ENCODE measurements around the gene DOCK9.
"Not testable (repeated sequence)": the region's sequence is repeated elsewhere in the genome, so short reads cannot be mapped to it uniquely, and the experiment has no call there.

The DOCK9 gene

DNA sequence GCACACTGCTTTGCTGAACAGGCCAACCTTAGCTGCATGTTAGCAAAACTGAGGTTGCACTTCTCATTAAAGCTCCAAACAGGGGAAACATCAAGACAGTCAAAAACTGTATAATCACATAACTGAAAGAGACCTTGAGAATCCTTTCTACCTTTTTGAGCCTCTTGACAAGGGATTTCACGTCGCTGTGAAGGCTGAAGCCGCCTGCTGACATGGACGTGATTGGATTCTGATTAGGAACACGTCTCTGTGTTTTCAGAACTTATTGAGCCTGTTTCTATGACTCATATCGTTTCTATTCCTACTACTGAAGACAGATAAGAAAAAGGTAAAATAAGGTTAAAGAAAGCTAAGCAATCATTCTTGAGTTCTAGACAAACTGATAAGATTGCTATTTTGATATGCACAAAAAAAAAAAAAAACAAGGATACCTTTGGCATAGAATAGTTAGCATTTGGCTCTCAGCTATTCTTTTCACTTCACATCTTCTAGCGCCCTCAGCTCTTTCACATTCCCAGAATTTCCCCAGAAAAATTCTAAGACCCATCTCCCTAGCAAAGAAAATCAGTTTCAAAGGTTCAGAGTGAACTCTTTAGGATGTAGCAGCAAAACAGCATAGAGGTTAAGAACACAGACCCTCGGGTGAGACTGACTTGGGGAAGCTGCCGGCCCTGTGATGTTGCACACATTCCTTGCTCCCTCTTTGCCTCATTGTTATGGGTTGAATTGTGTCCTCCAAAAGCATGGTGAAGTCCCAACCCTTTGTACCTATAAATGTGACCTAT lies 81.6 kb downstream of the DOCK9 start:
- Histone ChIP-seq H3K4me2 (ENCODE audit: low read length) (no peak overlapping the region), H3K4me1 (ENCODE audit: insufficient read depth, low read length, severe bottlenecking) (no peaks in the 10 kb centered on the region), H3K27ac (ENCODE audit: low read depth, low read length, poor library complexity, severe bottlenecking) (no peak overlapping the region), H3K36me3 (ENCODE audit: insufficient read depth, low read length) (no peaks in the 10 kb centered on the region), H3F3A (ENCODE audit: insufficient read depth, low read length) (no peaks in the 10 kb centered on the region), H3K9me2 (ENCODE audit: low read depth, low read length) (no peaks in the 10 kb centered on the region), H3K27me3 (ENCODE audit: insufficient read depth, low read length) (no peaks in the 10 kb centered on the region), H3K9me3 (ENCODE audit: low read length) (no peaks in the 10 kb centered on the region), H3K4me3 (ENCODE audit: low read depth, low read length, poor library complexity, severe bottlenecking) (no peak overlapping the region), H3K9ac (ENCODE audit: low read length) (no peak overlapping the region), H2AFZ (ENCODE audit: low read length) (no peak overlapping the region), H4K20me1 (ENCODE audit: insufficient read depth, low read length) (no peaks in the 10 kb centered on the region), H3K79me2 (ENCODE audit: insufficient read depth, low read length) (no peaks in the 10 kb centered on the region)
- no peak for TF ChIP-seq EZH2 (IDR thresholded peaks at IDR 0.05; ENCODE audit: borderline replicate concordance, low read length)
- TF ChIP-seq, protein P1, sequence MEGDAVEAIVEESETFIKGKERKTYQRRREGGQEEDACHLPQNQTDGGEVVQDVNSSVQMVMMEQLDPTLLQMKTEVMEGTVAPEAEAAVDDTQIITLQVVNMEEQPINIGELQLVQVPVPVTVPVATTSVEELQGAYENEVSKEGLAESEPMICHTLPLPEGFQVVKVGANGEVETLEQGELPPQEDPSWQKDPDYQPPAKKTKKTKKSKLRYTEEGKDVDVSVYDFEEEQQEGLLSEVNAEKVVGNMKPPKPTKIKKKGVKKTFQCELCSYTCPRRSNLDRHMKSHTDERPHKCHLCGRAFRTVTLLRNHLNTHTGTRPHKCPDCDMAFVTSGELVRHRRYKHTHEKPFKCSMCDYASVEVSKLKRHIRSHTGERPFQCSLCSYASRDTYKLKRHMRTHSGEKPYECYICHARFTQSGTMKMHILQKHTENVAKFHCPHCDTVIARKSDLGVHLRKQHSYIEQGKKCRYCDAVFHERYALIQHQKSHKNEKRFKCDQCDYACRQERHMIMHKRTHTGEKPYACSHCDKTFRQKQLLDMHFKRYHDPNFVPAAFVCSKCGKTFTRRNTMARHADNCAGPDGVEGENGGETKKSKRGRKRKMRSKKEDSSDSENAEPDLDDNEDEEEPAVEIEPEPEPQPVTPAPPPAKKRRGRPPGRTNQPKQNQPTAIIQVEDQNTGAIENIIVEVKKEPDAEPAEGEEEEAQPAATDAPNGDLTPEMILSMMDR (IDR thresholded peaks at IDR 0.05; ENCODE audit: low read length) = no peak

DNA sequence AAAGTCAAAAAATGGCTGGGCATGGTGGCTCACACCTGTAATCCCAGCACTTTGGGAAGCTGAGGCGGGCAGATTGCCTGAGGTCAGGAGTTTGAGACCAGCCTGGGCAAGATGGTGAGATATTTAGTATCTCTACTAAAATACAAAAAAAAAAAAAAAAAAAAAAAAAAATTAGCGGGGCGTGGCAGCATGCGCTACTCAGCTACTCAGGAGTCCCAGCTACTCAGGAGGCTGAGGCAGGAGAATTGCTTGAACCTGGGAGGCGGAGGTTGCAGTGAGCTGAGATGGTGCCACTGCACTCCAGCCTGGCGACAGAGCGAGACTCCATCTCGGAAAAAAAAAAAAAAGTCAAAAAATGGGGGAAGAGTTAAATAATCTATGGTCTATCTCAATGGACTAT lies 83.0 kb downstream of the DOCK9 start:
- not testable (repeated sequence) for H3K79me2 ChIP-seq (ENCODE audit: insufficient read depth, low read length); H3K27ac ChIP-seq (ENCODE audit: low read depth, low read length, poor library complexity, severe bottlenecking); H3K9ac ChIP-seq (ENCODE audit: low read length); H3K9me2 ChIP-seq (ENCODE audit: low read depth, low read length); H3F3A ChIP-seq (ENCODE audit: insufficient read depth, low read length); H3K36me3 ChIP-seq (ENCODE audit: insufficient read depth, low read length); H3K27me3 ChIP-seq (ENCODE audit: insufficient read depth, low read length); H3K4me1 ChIP-seq (ENCODE audit: insufficient read depth, low read length, severe bottlenecking); H4K20me1 ChIP-seq (ENCODE audit: insufficient read depth, low read length); H3K4me3 ChIP-seq (ENCODE audit: low read depth, low read length, poor library complexity, severe bottlenecking); H2AFZ ChIP-seq (ENCODE audit: low read length); H3K4me2 ChIP-seq (ENCODE audit: low read length); H3K9me3 ChIP-seq (ENCODE audit: low read length)

DNA sequence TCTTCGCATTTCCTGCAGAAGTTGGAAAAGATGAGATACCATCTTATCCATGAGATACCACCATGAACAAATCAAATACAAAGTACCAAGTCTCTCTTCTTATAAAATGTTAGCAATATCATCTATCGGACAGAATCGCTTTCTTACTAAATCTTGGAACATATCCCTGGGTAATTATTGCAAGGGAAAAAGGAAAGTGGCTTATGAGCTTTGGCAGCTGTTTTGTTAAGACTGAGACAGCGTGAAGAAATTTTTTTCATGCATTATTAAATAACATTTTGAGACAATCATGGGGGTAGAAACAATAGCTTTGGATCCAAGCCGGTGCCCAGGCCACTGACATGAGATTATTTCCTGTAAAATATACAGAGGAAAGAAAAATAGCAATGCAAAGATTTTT lies 84.5 kb downstream of the DOCK9 start:
- Histone ChIP-seq H3K9ac (ENCODE audit: low read length) (no peak overlapping the region), H3K9me3 (ENCODE audit: low read length) (no peaks in the 10 kb centered on the region), H3F3A (ENCODE audit: insufficient read depth, low read length) (no peaks in the 10 kb centered on the region), H3K4me2 (ENCODE audit: low read length) (no peak overlapping the region), H4K20me1 (ENCODE audit: insufficient read depth, low read length) (no peaks in the 10 kb centered on the region), H3K36me3 (ENCODE audit: insufficient read depth, low read length) (no peaks in the 10 kb centered on the region), H3K9me2 (ENCODE audit: low read depth, low read length) (no peaks in the 10 kb centered on the region), H3K79me2 (ENCODE audit: insufficient read depth, low read length) (no peaks in the 10 kb centered on the region), H3K4me1 (ENCODE audit: insufficient read depth, low read length, severe bottlenecking) (no peaks in the 10 kb centered on the region), H3K27ac (ENCODE audit: low read depth, low read length, poor library complexity, severe bottlenecking) (no peak overlapping the region), H3K4me3 (ENCODE audit: low read depth, low read length, poor library complexity, severe bottlenecking) (no peak overlapping the region), H2AFZ (ENCODE audit: low read length) (no peak overlapping the region), H3K27me3 (ENCODE audit: insufficient read depth, low read length) (no peaks in the 10 kb centered on the region)
- TF ChIP-seq, protein P1 (IDR thresholded peaks at IDR 0.05; ENCODE audit: low read length) = no peak
- no peak for TF ChIP-seq EZH2 (IDR thresholded peaks at IDR 0.05; ENCODE audit: borderline replicate concordance, low read length)

DNA sequence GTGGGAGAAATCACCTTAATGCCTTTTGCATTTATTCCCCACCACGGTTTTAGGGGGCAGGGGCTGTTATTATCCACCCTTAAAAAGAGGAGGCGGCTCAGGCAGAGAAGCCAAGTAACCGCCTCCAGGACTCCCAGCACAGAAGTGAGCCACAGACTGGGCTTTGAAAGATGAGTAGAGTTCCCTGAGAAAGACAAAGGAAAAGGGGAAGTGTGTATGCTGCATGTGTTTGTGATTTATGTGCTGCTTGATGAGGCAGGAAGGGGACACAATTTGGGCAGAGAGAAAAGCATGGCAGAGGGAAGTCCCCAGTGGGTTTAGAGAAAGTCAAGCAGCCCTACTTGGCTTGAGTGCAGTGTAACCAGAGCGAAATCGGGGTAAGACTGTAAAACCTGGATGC lies 85.0 kb downstream of the DOCK9 start:
- Histone ChIP-seq H3K9me3 (ENCODE audit: low read length) (no peaks in the 10 kb centered on the region), H3K4me3 (ENCODE audit: low read depth, low read length, poor library complexity, severe bottlenecking) (no peak overlapping the region), H3F3A (ENCODE audit: insufficient read depth, low read length) (no peaks in the 10 kb centered on the region), H2AFZ (ENCODE audit: low read length) (no peak overlapping the region), H3K36me3 (ENCODE audit: insufficient read depth, low read length) (no peaks in the 10 kb centered on the region), H4K20me1 (ENCODE audit: insufficient read depth, low read length) (no peaks in the 10 kb centered on the region), H3K27me3 (ENCODE audit: insufficient read depth, low read length) (no peaks in the 10 kb centered on the region), H3K9ac (ENCODE audit: low read length) (no peak overlapping the region), H3K79me2 (ENCODE audit: insufficient read depth, low read length) (no peaks in the 10 kb centered on the region), H3K9me2 (ENCODE audit: low read depth, low read length) (no peaks in the 10 kb centered on the region), H3K27ac (ENCODE audit: low read depth, low read length, poor library complexity, severe bottlenecking) (no peak overlapping the region), H3K4me2 (ENCODE audit: low read length) (no peak overlapping the region), H3K4me1 (ENCODE audit: insufficient read depth, low read length, severe bottlenecking) (no peaks in the 10 kb centered on the region)
- TF ChIP-seq, protein P1 (IDR thresholded peaks at IDR 0.05; ENCODE audit: low read length) = no peak
- TF ChIP-seq EZH2 (IDR thresholded peaks at IDR 0.05; ENCODE audit: borderline replicate concordance, low read length) = no peak
